ENCODE data around the gene HMCN2.

GRCh38 chr9:130418776-130419175 lies 153.2 kb downstream of the HMCN2 start:
- TF ChIP-seq CTCF (IDR thresholded peaks at IDR 0.05) (no peak), PBX3 (IDR thresholded peaks at IDR 0.05) (no peak), RAD21 (conservative IDR thresholded peaks at IDR 0.05 in 1 of 2, IDR thresholded peaks at IDR 0.05 in 1 of 2) (no peak), FOSB (CRISPR knock-in tag; IDR thresholded peaks at IDR 0.05) (no peak), HDAC2 (IDR thresholded peaks at IDR 0.05) (no peak), FOSL2 (IDR thresholded peaks at IDR 0.05) (no peak), FOSL2 (CRISPR knock-in tag; IDR thresholded peaks at IDR 0.05) (no peak), RCOR1 (IDR thresholded peaks at IDR 0.05; ENCODE audit: low read depth, low read length) (no peak), EP300 (IDR thresholded peaks at IDR 0.05) (no peak), ESRRA (IDR thresholded peaks at IDR 0.05; ENCODE audit: borderline replicate concordance, low read length) (no peak), CHD2 (IDR thresholded peaks at IDR 0.05; ENCODE audit: low read length, partially characterized antibody) (no peak), REST (IDR thresholded peaks at IDR 0.05) (no peak)
